Non-pigmented ciliary epithelial cell (primary cell): ENCODE results near the gene MAP2K4.
"Not testable (repeated sequence)": the region's sequence is repeated elsewhere in the genome, so short reads cannot be mapped to it uniquely, and the experiment has no call there.

ENCODE experiments used
- DNase-seq: peaks from one replicate; pipeline ENCODE4 v3.0.0-alpha.2; 2010; ENCODE audit warnings: low read depth

MAP2K4 gene

GRCh38 chr17:12020642-12021622 is at the start of gene MAP2K4:
Gene MAP2K4, plus strand, starts transcription at chr17:12020877. Its CDS starts 10 bp downstream, at chr17:12020887.
- peak; percentile 40 for DNase-seq

GRCh38 chr17:11972741-11973140 is 47.9 kb upstream of the MAP2K4 start:
- not testable (repeated sequence) for DNase-seq

- DNase-seq, result no peak
Measured at GRCh38 chr17:11979795-11980194, 40.9 kb upstream of the MAP2K4 start.

DNA sequence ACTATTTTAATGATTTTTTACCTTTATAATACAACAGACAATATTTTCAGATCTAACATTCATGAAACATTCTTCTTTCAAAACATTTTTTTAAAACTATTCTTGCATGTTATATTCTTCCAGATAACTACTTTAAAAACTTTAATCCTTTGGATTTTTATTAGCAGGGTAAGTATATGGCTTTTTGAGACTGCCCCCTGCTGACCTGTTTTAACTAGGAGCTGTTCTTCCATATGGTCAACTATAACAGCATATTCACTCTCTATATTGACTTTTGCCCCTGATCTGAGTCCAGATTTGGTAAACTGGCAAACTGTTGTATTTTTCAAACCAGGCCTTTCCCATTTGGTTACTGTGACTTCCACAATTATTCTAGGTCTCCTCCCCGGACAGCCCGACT is 39.9 kb upstream of the MAP2K4 start:
- no peak for DNase-seq

GRCh38 chr17:11981862-11982261 is 38.8 kb upstream of the MAP2K4 start:
- no peak for DNase-seq

- DNase-seq, result no peak
Measured at GRCh38 chr17:11986179-11986941, 34.3 kb upstream of the MAP2K4 start.

DNA sequence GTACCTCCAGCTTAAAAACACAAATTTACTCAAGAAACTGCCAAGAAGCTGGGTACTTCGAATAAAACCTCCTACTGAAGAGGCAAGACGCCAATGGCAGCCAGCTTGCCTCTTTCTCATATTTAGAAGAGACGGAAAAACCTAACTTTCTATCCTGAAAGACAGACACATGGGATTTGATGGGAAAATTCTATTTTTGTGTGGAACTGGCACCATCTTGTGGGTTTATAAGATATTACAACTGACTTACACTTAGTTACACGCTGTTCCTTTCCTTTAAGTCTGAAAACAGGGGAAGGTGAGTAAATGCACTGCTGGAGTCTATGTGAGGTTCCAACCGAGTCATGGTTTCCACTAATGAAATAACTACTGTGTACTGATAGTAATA is 33.7 kb upstream of the MAP2K4 start:
- no peak for DNase-seq

GRCh38 chr17:11990363-11990983 is 30.2 kb upstream of the MAP2K4 start:
- no peak for DNase-seq

- no peak for DNase-seq
Measured at GRCh38 chr17:11991461-11991860, 29.2 kb upstream of the MAP2K4 start.

GRCh38 chr17:11996722-11997146 is 23.9 kb upstream of the MAP2K4 start:
- DNase-seq, result no peak

DNA sequence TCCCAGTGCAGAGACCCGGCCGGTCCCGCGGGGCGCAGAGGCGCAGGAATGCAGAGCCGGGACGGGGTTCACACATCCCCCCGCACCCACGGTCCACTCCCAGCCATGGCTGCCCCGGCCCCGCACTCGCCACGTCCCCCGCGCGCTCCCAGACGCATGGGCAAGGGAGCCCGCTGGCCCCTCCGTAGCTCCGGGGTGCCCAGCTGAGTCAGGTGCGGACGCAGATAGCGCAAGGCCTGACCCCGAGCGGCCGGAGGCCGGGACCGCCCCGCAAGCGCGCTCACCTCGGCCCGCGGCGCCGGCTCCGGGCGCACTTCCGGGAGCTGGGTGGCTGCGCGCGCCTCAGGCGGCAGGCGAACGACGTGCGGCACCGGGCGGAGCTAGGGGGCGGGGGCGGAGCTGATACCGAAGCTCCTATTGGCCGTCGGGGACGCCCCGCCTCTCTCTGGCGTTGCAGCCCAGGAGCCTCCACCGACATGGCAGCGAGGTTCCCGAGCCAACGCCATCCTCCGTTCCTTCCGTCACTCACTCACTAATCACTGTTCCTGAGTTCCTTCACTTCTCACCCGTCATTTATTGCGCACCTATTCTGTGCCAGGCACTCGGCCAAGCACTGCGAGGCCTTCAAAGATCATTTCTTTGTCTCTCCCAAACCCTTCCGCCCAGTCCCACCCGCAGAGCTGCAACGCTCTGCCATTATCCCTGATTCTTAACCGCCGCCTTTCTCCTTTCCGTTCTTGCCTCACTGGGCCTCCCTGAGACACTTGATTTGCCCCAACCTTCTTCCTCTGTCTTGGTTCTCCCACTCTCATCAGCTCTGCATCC is 23.3 kb upstream of the MAP2K4 start, which contains the start of gene ZNF18:
TSS of gene ZNF18 (minus strand) at position 329 of the 825 bp plus-strand sequence. CDS start 4,646 bp downstream, outside the sequence.
- peak; percentile 54 for DNase-seq

DNA sequence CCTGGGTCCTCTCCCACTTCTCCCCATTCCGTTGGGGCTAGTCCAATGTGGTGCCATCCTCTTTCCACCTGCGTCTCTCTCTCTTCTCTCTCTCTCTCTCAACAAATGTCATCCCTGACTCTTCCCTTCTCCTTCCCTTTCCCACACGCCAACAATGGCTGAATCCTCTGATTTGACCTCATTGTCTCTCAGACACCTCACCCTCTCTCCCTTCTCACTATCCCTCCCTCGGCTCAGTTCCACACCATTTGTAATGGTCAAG is 22.8 kb upstream of the MAP2K4 start:
- DNase-seq, result no peak

GRCh38 chr17:11999696-12000095 is 21.0 kb upstream of the MAP2K4 start:
- no peak for DNase-seq

- DNase-seq, result no peak
Measured at GRCh38 chr17:12007466-12007865, 13.2 kb upstream of the MAP2K4 start.

- DNase-seq, result no peak
Measured at GRCh38 chr17:12021623-12022140, 1.0 kb downstream of the MAP2K4 start.

DNA sequence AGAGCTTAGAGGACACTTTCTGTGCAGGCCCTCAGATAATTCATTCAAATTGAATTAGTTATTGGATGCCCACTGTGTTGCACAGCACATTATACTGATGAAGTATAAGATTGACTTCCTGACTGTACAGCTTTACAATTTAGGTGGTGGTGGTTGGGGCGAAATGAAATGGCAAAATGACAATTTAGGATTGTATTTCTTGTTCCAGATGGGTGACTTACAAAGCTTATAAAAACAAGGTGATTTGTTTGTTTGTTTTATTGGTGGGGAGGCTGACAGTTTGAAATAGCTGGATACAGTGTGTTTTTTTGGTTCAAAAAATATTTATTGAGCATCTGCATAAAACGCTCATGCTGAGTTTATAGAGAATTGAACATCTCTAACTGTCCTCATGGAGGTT is 1.6 kb downstream of the MAP2K4 start:
- no peak for DNase-seq

DNA sequence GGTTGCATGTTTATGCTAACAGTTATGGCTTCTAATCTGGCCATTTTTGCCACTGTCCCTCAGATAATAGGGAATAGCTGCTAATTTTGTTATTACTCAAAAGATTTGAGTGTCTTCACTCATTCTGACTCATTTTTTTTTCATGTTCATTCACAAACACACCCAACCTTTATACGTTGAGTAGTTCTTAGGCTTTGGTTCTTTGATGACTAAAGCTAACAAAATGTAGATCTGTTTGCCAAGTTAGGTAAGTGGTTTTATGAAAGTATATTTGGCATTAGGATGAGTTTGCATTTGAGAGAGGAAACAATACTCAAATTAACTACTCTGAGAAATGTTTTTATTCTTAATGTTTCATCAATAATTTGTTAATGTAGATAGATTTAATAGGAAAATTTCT is 3.6 kb downstream of the MAP2K4 start:
- peak; percentile 63 for DNase-seq

DNA sequence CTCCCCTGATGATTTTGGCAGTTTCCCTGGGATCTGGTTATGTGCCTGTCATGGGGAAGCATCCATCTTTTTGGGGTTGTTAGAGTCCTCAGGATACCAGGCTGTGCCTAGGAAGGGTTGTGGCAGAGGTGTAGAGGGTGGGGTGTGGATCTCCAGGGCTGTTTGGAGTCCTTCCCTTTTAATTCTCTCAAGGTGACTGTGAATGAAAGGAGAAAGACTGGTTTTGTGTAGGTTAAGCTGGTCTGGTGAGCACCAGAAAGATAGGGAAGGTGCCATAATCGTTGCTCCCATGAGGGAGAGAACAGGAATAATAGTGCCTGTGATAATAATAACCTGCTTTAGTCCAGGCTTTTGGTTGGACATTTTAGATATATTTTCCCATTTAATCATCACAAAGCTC is 7.0 kb downstream of the MAP2K4 start:
- DNase-seq, result no peak

DNA sequence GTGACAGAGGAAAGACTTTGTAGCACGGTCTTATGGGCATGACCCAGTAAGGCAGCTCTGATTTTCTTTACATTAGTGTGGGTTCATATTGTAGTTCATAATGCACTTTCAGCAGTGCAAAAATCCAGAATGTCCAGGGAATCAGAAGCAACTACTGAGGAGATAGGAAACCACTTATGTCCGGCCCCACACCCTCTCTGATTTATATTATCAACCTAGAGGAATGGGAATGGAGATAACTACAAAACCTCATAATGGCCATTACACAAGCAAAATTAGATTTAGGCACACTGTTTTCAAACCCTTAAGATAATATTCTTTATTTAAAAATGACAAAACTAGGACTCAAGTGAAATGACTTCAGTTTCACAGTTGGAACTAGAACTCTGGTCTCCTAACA is 7.9 kb downstream of the MAP2K4 start:
- no peak for DNase-seq

- DNase-seq, result no peak
Measured at GRCh38 chr17:12034538-12034937, 13.9 kb downstream of the MAP2K4 start.

DNA sequence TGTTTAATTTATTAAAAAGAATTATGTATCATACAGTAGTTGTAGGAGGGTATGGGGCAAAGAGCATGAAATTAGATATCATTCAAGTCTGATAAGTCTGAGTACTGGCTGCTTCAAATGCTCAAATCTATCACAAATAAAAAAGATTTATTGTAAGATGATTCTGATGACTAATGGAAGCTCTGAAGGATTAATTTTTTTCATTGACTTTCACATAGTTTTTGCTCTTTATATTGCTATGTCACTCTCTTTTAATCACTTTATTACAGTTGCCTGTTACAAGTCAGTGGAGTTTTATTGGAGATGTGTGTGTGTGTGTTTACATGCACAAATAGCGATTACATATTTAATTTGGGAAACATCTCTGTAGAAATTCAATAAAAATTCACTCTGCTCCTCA is 15.0 kb downstream of the MAP2K4 start:
- DNase-seq, result no peak

GRCh38 chr17:12037970-12038369 is 17.3 kb downstream of the MAP2K4 start:
- DNase-seq, result no peak
